Stimulated activated CD4-positive, alpha-beta T cell treated with anti-CD3 and anti-CD28 coated beads, Interleukin-15, amount 100 ng/mL, for 48 hours (primary cell): ENCODE measurements around the gene RASGRF2.

Experiments used
- DNase-seq, 2 donors: peaks; one replicate each; pipeline ENCODE4 v3.0.0-alpha.2; 2020; ENCODE audit warnings: low read depth in 2 of 2

RASGRF2 gene, protein sequence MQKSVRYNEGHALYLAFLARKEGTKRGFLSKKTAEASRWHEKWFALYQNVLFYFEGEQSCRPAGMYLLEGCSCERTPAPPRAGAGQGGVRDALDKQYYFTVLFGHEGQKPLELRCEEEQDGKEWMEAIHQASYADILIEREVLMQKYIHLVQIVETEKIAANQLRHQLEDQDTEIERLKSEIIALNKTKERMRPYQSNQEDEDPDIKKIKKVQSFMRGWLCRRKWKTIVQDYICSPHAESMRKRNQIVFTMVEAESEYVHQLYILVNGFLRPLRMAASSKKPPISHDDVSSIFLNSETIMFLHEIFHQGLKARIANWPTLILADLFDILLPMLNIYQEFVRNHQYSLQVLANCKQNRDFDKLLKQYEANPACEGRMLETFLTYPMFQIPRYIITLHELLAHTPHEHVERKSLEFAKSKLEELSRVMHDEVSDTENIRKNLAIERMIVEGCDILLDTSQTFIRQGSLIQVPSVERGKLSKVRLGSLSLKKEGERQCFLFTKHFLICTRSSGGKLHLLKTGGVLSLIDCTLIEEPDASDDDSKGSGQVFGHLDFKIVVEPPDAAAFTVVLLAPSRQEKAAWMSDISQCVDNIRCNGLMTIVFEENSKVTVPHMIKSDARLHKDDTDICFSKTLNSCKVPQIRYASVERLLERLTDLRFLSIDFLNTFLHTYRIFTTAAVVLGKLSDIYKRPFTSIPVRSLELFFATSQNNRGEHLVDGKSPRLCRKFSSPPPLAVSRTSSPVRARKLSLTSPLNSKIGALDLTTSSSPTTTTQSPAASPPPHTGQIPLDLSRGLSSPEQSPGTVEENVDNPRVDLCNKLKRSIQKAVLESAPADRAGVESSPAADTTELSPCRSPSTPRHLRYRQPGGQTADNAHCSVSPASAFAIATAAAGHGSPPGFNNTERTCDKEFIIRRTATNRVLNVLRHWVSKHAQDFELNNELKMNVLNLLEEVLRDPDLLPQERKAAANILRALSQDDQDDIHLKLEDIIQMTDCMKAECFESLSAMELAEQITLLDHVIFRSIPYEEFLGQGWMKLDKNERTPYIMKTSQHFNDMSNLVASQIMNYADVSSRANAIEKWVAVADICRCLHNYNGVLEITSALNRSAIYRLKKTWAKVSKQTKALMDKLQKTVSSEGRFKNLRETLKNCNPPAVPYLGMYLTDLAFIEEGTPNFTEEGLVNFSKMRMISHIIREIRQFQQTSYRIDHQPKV (N-terminal part only)

DNA sequence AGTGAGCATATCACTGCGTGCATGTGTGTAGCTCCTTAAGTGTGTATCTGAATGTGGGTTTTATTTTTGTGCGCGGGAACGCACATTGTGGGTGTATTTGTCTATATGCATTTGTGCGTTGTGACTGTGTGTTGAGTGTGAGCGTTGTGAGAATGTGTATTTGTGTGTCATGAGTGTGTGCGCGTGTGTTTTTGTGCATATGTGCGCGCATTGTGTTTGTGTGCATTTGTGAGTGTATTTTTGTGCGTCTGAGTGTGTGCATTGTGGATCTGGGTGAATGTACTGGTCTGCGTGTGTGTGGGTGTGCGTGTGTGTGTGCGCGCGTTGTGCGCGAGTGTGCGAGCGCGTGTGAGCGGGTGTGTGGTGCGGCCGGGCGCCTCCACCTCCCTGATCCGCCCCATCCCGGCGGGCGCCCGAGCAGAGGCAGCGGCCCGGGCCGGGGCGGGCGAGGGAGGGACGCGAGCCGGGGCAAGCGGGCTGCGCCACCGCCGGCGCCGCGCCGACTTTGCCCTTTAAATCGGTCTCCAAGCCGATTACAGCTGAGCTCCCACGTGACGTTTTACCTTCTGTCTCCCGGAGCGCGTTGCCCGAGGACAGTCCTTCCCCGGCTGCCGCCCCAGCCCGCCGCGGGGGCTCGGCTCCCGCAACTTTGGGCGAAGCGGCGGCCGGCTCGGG is at the start of gene RASGRF2:
TSS of gene RASGRF2 (plus strand) at position 596 of the 675 bp plus-strand sequence. CDS start 376 bp downstream, outside the sequence.
- DNase-seq, result peak in 1 of 2 donors; percentile 30

DNA sequence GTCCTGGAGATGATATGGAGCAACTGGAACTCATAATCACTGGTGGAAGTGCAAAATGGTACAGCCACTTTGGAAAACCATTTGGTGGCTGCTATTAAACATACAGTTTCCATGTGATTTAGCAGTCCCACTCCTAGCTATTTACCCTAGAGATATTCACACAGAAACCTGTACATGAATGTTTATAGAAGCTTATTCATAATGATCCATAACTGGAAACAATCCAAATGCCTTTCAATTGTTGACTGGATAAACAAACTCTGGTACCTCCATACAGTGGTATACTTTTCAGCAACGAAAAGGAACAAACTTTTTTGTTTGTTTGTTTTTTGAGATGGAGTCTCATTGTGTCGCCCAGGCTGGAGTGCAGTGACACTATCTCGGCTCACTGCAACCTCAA is 47.7 kb upstream of the RASGRF2 start:
- DNase-seq, result no peak

DNA sequence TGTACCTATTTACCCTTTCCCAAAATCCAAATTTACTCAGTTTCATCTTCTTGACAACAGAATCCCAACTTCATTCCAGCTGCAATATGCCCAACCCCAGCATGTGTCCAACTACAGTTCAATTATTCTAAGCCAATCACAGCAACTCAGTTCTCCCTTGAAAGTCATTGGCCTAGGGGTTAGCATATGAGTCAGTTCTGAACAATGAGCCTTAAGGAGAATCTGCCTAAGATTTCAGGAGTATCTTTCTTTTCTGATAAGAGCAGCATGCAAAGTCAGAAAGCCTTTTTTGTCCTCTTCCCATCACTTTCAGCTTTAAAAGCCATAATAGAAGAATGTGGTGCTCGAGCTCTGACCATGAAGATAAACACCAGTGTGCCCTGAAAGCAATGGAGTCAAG is 44.4 kb upstream of the RASGRF2 start:
- DNase-seq, result no peak

DNA sequence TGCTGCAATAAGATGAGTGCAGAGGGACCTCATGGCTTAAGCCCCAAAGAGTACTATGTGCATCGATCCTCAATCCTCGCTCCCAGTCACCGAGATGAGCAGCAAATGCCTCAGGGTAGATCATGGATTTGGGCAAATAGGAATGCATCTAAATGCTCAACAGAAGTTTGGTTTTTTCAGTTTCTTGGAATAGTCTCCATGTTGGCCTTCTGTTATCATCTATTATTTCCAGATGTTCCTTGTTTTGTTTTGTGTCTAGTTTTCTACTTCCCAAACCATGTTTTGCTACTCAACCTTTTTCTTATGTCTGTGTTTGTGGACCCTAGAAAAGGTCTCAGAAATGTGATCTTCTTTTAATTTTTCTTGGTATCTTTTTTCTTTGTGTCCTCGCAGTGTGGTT is 43.5 kb upstream of the RASGRF2 start:
- no peak for DNase-seq

DNA sequence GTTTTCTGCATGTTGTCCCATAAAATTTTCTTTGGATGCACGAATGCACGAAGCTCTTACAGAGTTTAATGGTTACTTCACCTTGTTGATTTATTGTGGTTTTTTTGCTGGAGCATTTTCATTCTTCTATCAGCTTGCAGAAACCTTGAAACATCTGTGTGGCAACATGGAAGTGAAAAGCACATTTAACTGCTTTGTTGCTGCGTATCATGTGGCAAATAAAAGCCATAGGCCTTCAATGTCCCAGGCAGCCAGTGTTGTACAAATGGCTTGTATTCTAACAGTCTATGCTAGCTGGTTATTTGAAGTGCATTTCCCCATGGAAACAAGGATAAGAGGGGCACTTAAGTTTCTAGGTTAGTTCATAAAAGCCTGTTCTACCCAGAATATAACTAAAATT is 42.5 kb upstream of the RASGRF2 start:
- no peak for DNase-seq

DNA sequence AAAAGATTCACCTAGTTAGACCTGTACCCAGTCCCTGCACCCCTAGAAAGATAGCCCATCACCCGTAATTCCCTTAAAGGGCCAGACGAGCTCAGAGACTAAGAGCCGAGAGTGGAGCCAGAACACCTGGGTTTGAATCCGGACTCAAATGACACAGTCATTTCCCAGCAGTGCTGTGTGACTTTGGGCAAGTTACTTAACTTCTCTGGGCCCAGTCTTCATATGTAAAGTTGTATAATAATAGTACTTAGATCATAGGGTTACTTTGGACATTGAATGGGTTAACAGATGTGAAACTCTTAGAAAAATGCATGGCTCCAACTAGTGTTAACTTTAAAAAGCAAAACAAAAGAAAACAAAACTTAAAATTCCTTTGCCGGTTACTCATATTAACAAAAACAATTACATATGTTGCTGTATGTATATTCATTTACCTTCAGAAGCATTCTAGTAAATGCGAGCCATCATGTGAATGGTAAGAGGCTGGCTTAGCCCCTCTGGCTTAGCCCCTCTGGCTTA is 40.4 kb upstream of the RASGRF2 start:
- no peak for DNase-seq

DNA sequence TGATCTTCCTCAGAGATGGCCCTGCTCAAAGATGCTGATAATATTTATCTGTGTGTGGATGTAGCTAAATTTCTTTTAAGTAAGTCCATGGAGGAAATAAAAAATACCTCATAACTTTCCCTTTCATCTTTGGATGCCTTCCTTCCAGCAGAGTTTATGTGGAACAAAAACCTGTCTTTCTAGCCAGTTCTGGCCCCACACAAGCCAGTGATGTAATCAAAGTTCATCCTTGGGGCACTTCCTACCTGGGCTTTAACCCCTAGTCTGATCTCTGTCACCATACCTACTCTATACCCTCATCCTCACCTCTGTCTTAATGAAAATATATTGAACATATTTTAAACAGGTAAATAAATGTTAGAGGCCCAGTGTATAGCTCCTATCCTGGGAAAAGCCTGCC is 39.8 kb upstream of the RASGRF2 start:
- no peak for DNase-seq

DNA sequence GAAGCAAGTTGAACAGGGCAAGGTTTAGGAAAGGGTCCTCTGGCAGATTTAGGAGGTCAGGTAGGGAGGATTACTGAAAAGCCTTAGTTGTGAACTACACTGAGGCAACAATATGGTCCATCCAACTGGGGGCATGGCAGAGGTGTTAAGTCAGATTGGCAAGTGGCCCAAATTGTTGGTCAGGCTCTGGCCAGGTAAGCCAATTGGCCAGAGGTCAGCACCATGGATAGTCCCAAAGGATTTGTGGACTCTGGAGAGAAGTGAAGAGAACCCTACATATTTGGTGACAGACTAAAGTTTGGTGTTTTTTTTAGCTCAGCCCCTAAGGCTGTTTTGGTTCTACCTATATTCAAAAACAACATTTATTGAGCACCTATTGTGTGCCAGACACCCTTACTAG is 39.1 kb upstream of the RASGRF2 start:
- no peak for DNase-seq

DNA sequence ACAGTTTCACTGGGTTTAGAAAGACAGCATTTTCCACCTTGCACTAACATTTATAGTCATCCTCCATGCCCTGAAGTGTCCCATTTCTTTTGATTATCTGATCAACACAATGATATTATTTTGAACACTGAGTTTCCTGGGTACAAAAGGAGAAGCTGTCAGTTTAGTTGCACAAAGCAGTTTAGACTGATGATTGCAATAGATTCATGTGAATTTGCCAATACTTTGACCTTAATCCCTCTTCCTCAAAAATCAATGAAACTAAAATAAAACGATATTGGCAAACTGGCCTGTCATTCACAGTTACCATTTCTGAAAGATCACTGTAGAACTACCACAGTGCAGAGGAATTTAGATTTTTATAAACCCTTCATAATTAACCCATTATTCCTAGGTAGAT is 34.2 kb upstream of the RASGRF2 start:
- DNase-seq, result no peak

DNA sequence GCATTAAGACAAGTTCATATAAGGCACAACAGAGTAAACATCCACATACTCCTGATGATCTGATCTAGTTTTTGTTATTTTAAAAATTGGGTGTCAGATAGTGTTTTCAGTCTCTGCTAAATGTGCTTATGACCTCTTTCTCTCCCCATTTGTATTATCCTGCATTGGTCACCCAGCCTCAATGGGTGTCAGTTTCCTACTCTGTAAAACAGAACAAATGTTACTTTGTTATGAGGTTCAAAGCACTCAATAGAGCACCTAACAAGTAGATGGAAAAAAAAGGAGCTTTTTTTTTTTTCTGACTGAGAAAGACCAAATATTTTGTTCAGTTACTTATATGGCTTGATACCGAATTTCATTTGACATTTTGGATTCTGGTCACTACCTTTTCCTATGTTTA is 33.6 kb upstream of the RASGRF2 start:
- DNase-seq, result no peak

DNA sequence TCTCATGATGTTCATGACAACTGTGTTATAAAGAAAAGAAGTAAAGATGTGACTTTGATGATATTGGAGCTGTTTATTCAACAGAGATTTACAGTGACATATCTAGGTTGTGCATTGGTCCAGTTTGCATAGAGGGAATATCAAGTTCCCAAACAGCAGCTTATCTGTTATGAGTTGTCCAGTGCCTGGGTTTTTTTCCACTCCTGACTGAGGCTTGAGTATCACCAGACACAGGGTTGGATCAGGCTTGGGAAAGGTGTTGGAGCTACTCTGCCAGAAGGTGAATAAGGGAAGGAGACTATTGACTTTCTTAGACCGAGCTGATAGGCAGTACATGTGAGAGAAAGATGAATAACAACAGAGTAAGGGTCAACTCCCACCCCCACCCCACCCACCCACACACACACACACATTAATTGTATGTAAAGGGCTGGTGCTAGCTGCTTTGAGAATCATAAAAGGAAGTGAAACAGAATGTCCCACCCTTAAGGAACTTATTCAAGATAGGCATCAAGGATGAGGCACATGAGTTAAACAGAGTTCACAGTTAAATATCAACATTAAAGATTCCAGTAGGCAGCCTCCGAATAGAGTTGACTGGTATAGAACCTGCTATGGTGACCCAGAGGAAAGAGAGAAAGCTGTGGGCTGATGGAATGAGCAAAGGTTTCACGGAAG is 33.0 kb upstream of the RASGRF2 start:
- DNase-seq, result no peak

DNA sequence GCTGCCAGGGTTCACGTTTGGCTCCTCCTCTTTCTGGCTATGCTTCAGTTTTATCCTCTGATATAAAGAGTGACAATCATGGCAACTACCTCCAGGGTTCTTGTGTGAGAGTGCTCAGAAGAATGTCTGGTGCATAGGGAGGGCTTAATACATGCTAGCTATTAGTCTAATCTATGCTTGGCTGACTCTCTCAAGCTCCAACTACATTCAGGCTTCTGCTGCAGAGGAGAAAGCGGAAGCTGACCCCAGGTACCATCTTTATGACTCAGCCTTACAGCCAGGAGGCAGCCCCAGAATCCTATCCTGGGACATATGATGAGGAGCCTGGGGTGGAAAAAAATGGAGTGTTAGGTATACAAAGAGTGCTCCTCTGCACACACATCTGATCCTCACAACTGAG is 32.1 kb upstream of the RASGRF2 start:
- no peak for DNase-seq

DNA sequence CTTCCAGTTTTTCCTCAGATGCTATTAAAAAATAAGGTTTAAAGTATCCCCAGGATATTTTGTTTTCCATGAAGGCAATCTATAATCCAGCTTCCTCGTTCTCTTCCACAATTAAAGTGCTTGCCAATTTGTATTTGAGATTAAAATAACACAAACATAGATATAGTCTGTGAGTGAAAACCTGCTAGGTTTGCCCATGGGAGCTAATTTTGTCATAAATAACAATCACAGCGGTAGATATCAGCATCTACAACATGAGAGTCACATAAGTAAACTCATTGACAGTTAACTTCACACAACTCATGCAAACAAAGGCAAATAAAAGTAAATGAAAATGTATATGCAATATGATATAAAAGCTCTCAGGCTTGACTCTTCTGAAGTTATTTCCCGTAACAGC is 29.2 kb upstream of the RASGRF2 start:
- no peak for DNase-seq

DNA sequence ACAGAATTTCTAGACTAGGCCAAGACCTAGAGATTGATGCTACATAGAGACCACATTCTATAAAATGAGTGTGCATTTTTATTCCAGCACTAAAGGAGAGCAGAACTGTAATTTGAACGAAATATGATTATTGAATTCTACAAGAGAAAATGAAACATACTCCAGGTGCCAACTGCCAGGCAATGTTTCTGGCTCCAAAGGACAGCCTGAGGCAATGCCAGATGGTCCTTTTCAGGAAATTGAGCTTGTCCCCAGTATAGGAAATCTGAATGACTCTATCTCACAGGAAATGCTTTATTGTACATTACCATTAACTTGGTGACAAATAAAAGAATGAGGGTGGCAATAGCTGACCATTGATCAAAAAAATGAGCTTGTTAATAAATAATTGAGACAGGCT is 28.8 kb upstream of the RASGRF2 start:
- no peak for DNase-seq

DNA sequence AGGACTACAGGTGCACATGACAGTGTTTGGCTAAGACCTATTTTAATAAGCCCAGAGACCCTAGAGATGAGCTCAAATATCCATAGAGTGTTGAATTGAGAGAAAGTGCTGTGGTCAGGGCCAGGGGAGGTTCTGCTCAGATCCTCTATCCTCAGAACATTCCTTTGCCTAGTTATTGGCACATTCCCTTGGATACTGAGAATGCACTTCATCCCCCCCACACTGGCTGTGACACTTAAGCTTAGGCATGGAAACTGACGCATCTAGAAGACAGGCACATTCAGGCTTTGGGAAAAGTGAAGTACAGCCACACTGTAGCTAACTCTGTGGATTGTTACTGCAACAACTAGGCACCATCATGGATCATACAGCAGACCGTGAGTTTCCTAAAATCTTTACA is 27.1 kb upstream of the RASGRF2 start:
- no peak for DNase-seq

DNA sequence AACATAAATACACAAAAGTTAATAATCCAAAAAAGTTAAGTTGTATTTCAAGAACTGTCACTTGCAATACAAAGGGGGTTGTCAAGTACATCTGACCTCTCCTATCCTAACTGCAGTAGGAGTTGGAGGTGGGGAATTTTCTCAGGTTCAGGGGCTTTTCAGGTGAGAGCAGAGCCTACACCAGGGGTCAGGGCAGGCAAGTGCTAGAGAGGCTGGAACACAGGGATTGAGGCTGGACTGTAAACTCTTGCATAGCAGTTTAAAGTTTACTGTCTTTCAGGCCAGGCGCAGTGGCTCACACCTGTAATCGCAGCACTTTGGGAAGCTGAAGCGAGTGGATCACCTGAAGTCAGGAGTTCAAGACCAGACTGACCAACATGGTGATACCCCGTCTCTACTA is 25.4 kb upstream of the RASGRF2 start:
- no peak for DNase-seq

DNA sequence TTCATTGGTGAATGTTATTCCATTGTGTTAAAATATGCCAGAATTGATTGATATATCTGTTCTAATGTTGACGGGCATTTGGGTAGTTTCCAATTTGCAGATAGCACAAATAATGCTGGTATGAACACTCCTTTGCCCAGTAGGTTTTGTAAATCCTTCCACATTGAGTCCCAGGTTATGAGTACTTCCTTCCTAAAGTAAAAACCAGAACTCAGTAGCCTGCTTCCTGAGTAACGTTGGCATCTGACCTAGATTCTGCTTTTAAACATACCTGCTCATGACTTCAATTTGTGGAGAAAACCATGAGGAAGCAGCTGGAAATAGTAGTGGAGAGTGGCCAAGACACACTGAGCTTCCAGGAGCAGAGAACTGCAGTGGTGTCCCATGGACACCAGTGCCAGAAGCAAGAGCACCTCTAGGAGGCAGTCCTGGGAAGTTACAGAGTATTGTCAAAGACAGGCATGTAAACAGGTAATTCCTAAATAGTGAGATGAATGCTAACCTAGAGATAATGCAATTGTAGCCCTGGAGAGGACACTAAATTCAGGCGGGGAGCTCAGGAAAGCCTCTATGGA is 24.3 kb upstream of the RASGRF2 start:
- no peak for DNase-seq

DNA sequence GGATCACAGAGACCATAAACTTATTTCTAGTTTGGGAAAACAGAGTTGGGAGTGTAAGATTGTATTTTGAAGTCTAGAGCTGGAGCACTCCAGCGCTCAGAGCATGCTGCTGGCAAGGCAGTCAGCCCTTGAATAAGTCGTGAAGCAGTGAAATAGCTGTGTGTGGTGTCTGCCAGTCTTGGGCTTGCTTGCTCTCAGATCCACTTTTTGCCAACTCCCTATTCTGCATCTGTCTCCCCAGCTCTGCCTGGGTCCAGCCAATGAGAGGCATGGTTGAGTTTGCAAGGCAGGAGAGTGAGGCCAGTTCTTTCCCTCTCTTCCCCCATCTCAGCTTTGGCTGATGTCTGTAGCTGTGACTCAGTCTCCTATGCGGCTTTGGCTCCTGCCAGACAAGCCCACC is 23.3 kb upstream of the RASGRF2 start:
- DNase-seq, result no peak

DNA sequence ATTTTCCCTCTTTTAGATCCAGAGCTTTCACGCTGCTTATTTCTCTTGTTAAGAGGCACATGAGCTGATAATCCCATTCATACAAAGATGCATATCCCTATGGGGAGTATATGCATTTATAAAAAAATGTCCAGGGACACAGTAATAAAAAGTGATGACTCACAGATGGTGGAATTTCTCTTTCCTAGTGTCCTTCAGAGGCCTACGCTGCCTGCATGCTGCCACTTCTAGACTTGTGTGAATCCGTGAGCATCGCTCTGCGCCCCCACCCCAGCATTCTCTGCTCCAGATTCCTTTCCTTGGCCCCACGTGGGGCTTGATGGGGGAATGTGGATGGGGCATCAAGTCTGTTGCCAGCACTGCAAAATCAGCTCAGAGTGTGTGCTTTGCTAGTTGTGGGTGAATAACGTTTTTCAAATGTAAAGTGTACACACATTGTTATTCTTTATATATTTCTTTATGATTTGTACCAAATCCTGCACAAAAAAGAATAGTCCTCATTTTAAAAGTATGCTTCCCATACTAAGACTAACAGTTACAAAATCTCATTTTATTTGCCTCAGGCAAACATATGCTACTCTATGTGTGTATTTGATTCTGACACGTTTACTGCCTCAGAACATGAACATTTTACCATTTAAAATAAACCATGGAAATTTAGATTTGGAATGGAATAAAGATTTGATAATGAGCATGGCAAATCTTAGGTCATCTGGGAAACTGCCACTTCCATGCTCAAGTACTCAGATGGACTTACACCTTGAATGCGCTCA is 22.4 kb upstream of the RASGRF2 start:
- DNase-seq, result no peak

DNA sequence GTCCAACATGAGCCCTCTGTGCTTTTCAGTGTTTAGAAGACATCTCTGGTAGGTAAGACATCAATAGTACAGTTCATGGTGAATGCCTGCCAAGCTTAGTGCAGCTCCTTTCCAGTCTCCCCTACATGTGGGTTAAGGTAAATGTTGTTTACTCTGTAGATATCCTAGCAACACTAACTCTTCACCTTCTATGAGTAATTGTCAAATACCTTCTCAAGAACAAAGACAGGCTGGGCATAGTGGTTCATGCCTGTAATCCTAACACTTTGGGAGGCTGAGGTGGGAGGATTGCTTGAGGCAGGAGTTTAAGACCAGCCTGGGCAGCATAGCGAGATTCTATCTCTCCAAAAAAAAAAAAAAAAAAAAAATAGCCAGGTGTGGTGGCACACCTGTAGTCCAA is 18.7 kb upstream of the RASGRF2 start:
- DNase-seq, result no peak
